ENCODE measurements around the gene ARSB.

DNA sequence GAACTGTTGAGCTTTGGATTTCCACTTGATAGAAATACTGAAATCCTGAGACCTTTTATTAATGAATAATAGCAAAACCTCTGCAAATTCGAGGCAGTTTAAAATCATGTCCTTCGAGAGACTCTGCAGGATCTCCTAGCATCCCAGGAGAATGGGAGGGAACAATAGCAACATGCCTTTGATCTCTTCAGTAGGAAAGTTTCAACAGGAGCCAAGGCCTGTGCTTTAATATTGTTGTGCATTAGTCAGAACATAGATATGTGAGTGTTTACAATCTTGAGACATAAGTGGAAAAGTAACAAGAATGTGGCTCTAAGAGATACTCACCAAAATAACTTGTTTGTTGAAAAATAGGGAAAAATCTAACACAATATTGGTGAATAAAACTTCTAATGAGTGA is 253.2 kb downstream of the ARSB start:
- TF ChIP-seq POLR2AphosphoS5 (IDR thresholded peaks at IDR 0.05) (no peak), POLR2A (IDR thresholded peaks at IDR 0.05) (no peak)
- TF ChIP-seq, protein P1, sequence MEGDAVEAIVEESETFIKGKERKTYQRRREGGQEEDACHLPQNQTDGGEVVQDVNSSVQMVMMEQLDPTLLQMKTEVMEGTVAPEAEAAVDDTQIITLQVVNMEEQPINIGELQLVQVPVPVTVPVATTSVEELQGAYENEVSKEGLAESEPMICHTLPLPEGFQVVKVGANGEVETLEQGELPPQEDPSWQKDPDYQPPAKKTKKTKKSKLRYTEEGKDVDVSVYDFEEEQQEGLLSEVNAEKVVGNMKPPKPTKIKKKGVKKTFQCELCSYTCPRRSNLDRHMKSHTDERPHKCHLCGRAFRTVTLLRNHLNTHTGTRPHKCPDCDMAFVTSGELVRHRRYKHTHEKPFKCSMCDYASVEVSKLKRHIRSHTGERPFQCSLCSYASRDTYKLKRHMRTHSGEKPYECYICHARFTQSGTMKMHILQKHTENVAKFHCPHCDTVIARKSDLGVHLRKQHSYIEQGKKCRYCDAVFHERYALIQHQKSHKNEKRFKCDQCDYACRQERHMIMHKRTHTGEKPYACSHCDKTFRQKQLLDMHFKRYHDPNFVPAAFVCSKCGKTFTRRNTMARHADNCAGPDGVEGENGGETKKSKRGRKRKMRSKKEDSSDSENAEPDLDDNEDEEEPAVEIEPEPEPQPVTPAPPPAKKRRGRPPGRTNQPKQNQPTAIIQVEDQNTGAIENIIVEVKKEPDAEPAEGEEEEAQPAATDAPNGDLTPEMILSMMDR (IDR thresholded peaks at IDR 0.05): no peak
